A673 (cell line): ENCODE data around the gene RBFOX2. TPM values are rescaled to one million over a fixed set of nuclear protein-coding genes. Genes with fewer than 3 reads are reported as not detected.

Source experiments
- BruUV-seq: library from RNA; stranded (reverse); fragments of 400-500 nt; replicated peaks from 2 replicates; lab custom pipeline; 2021; lab: Mats Ljungman, UMichigan
- CTCF ChIA-PET: fragments of 300-600 bp; sonication (Branson Sonifier 250); formaldehyde crosslinking; loops from one replicate; lab custom pipeline; 2022; ENCODE audit warnings: antibody characterized with exemption; lab: Charles Lee
- POLR2A ChIA-PET: fragments of 300-600 bp; sonication (Branson Sonifier 250); formaldehyde crosslinking; loops from one replicate; lab custom pipeline; 2022; ENCODE audit warnings: antibody characterized with exemption; ENCODE audit not compliant: low non-redundant PET; lab: Charles Lee
- DNase-seq: peaks from one replicate; pipeline ENCODE4 v3.0.0-alpha.2; 2015; ENCODE audit warnings: low spot score
- H3K27ac ChIP-seq: fragments of 200-600 bp; sonication (generic); 2 replicates; pipeline ENCODE4 v1.5.1; 2016; ENCODE audit warnings: mixed run types, low read depth, mild to moderate bottlenecking, mixed read lengths, antibody characterized with exemption, low read length; ENCODE audit not compliant: poor library complexity, severe bottlenecking
- H3K27me3 ChIP-seq: fragments of 200-600 bp; sonication (generic); replicated peaks from 2 replicates; pipeline ENCODE4 v1.6.1; 2017; ENCODE audit warnings: mixed run types, low read depth, mild to moderate bottlenecking, mixed read lengths, antibody characterized with exemption, low read length; ENCODE audit not compliant: insufficient read depth, poor library complexity
- H3K36me3 ChIP-seq: fragments of 200-600 bp; sonication (generic); 2 replicates; pipeline ENCODE4 v1.6.1; 2016; ENCODE audit warnings: mixed run types, mild to moderate bottlenecking, mixed read lengths, antibody characterized with exemption, low read length; ENCODE audit not compliant: insufficient read depth, poor library complexity, severe bottlenecking
- H3K4me1 ChIP-seq: fragments of 200-600 bp; sonication (generic); 2 replicates; pipeline ENCODE4 v1.6.1; 2017; ENCODE audit warnings: mixed run types, mild to moderate bottlenecking, mixed read lengths, antibody characterized with exemption, low read length; ENCODE audit not compliant: insufficient read depth, poor library complexity, severe bottlenecking
- H3K4me3 ChIP-seq: fragments of 200-600 bp; sonication (generic); 2 replicates; pipeline ENCODE4 v1.5.1; 2016; ENCODE audit warnings: low read depth, mixed run types, mild to moderate bottlenecking, mixed read lengths, low read length; ENCODE audit not compliant: poor library complexity, severe bottlenecking
- H3K9me3 ChIP-seq: fragments of 200-600 bp; sonication (generic); 2 replicates; pipeline ENCODE4 v1.6.1; 2016; ENCODE audit warnings: mixed run types, low read depth, mild to moderate bottlenecking, mixed read lengths, antibody characterized with exemption, low read length; ENCODE audit not compliant: poor library complexity, severe bottlenecking
- CTCF ChIP-seq: fragments of 300-800, 200-600 bp; sonication (generic); conservative IDR thresholded peaks from 2 replicates; pipeline ENCODE4 v1.5.1; 2017; ENCODE audit warnings: low read depth, mild to moderate bottlenecking, antibody characterized with exemption, low read length, moderate library complexity, mixed read lengths
- EZH2 ChIP-seq: fragments of 200-600 bp; sonication (generic); IDR thresholded peaks from 2 replicates; pipeline ENCODE4 v1.6.1; 2017; ENCODE audit warnings: borderline replicate concordance, low read depth, mild to moderate bottlenecking, mixed read lengths, antibody characterized with exemption, low read length; ENCODE audit not compliant: poor library complexity, severe bottlenecking
- intact Hi-C: fragments of 100-400 bp; cut with micrococcal nuclease; formaldehyde crosslinking; loops from one replicate; pipeline ENCODE4 v1.10.0; 2022; ENCODE audit not compliant: unreplicated experiment
- total RNA-seq: library from RNA; stranded (reverse); gene quantifications from 2 replicates; pipeline ENCODE4 v1.2.3, GENCODE V29; 2021

RBFOX2 gene
- total RNA-seq, 1 experiment from 2014 or later = 142 TPM

GRCh38 chr22:35746946-35747703 is 281.5 kb downstream of the RBFOX2 start:
- Histone ChIP-seq H3K27ac (peak overlapping the region; percentile 2), H3K9me3 (no peaks in the 10 kb centered on the region), H3K36me3 (peaks cover 30% of the 10 kb centered on the region), H3K4me1 (peaks cover 36% of the 10 kb centered on the region), H3K4me3 (no peak overlapping the region), H3K27me3 (no peaks in the 10 kb centered on the region)
- DNase-seq = no peak
- CTCF ChIA-PET = no interaction called here
- intact Hi-C loops = no loop called here
- no TSS peak for BruUV-seq
- TF ChIP-seq EZH2 = no peak
- TF ChIP-seq CTCF = no peak
- POLR2A ChIA-PET = no interaction called here

- peaks cover 33% of the 10 kb centered on the region for H3K36me3 ChIP-seq
- POLR2A ChIA-PET = no interaction called here
Measured at GRCh38 chr22:35746248-35746647, 282.4 kb downstream of the RBFOX2 start.

GRCh38 chr22:35743326-35743860 is 285.2 kb downstream of the RBFOX2 start:
- no peaks in the 10 kb centered on the region for H3K27me3 ChIP-seq
- ChIA-PET CTCF (no interaction called here), POLR2A (no interaction called here)
- TF ChIP-seq CTCF = no peak
- TF ChIP-seq EZH2 = no peak
- no peak overlapping the region for H3K27ac ChIP-seq
- BruUV-seq = no TSS peak
- intact Hi-C loops = no loop called here
- no peaks in the 10 kb centered on the region for H3K9me3 ChIP-seq
- no peak overlapping the region for H3K4me3 ChIP-seq
- H3K4me1 ChIP-seq = peaks cover 7% of the 10 kb centered on the region
- H3K36me3 ChIP-seq = peaks cover 33% of the 10 kb centered on the region
- DNase-seq = no peak

More at GRCh38 chr22:35746248-35746647, 282.4 kb downstream of the RBFOX2 start:
- no peaks in the 10 kb centered on the region for H3K27me3 ChIP-seq
- DNase-seq = no peak
- H3K4me3 ChIP-seq = no peak overlapping the region
- no peak for TF ChIP-seq CTCF
- TF ChIP-seq EZH2 = no peak
- no peaks in the 10 kb centered on the region for H3K9me3 ChIP-seq
- CTCF ChIA-PET = no interaction called here
- no peak overlapping the region for H3K27ac ChIP-seq
- H3K4me1 ChIP-seq = peaks cover 35% of the 10 kb centered on the region
- intact Hi-C loops = no loop called here
- BruUV-seq = no TSS peak
